Loucy (cell line): ENCODE results near the gene S100A12.

Source experiments
- H2AFZ ChIP-seq: fragments of 200-600 bp; sonication (generic); 2 replicates; pipeline ENCODE4 v1.6.0; 2016; ENCODE audit warnings: antibody characterized with exemption, mild to moderate bottlenecking, low read length, moderate library complexity
- H3F3A ChIP-seq: fragments of 200-600 bp; 2 replicates; pipeline ENCODE4 v1.6.0; 2016; ENCODE audit warnings: antibody characterized with exemption, low read depth, mild to moderate bottlenecking
- H3K27me3 ChIP-seq: fragments of 200-600 bp; sonication (generic); 2 replicates; pipeline ENCODE4 v1.6.1; 2014; ENCODE audit warnings: low read length, mild to moderate bottlenecking; ENCODE audit not compliant: insufficient read depth, poor library complexity, severe bottlenecking
- H3K36me3 ChIP-seq: fragments of 200-600 bp; sonication (generic); 2 replicates; pipeline ENCODE4 v1.6.1; 2016; ENCODE audit warnings: low read length; ENCODE audit not compliant: insufficient read depth
- H3K4me1 ChIP-seq: fragments of 200-600 bp; sonication (generic); 2 replicates; pipeline ENCODE4 v1.5.1; 2014; ENCODE audit warnings: low read length, mild to moderate bottlenecking; ENCODE audit not compliant: insufficient read depth, poor library complexity, severe bottlenecking
- H3K4me2 ChIP-seq: fragments of 200-600 bp; sonication (generic); 2 replicates; pipeline ENCODE4 v1.6.0; 2014; ENCODE audit warnings: antibody characterized with exemption, low read length, low read depth, mild to moderate bottlenecking; ENCODE audit not compliant: poor library complexity, severe bottlenecking
- H3K4me3 ChIP-seq: fragments of 200-600 bp; sonication (generic); 2 replicates; pipeline ENCODE4 v1.5.1; 2014; ENCODE audit warnings: low read length, mild to moderate bottlenecking, mixed read lengths; ENCODE audit not compliant: poor library complexity, severe bottlenecking
- H3K79me2 ChIP-seq: fragments of 200-600 bp; sonication (generic); 2 replicates; pipeline ENCODE4 v1.6.1; 2014; ENCODE audit warnings: low read length; ENCODE audit not compliant: insufficient read depth
- H3K9ac ChIP-seq: fragments of 200-600 bp; sonication (generic); 2 replicates; pipeline ENCODE4 v1.6.0; 2014; ENCODE audit warnings: mild to moderate bottlenecking, low read depth, low read length, moderate library complexity; ENCODE audit not compliant: poor library complexity, severe bottlenecking
- H3K9me2 ChIP-seq: fragments of 200-600 bp; sonication (generic); replicated peaks from 2 replicates; pipeline ENCODE4 v1.6.1; 2016; ENCODE audit warnings: low read depth, low read length, mixed read lengths
- H3K9me3 ChIP-seq: fragments of 200-600 bp; sonication (generic); 2 replicates; pipeline ENCODE4 v1.6.1; 2014; ENCODE audit warnings: mild to moderate bottlenecking, antibody characterized with exemption, low read length, low read depth; ENCODE audit not compliant: insufficient read depth
- H4K20me1 ChIP-seq: fragments of 200-600 bp; sonication (generic); 2 replicates; pipeline ENCODE4 v1.6.0; 2014; ENCODE audit warnings: antibody characterized with exemption, low read length, mild to moderate bottlenecking; ENCODE audit not compliant: insufficient read depth, poor library complexity, severe bottlenecking
- CTCF ChIP-seq: fragments of 200-600 bp; sonication (generic); conservative IDR thresholded peaks from 2 replicates; pipeline ENCODE4 v1.5.1; 2014; ENCODE audit warnings: mild to moderate bottlenecking, antibody characterized with exemption, low read length
- EZH2phosphoT487 ChIP-seq: fragments of 200-600 bp; IDR thresholded peaks from 2 replicates; pipeline ENCODE4 v1.6.1; 2018; ENCODE audit warnings: antibody characterized with exemption, mild to moderate bottlenecking, moderate library complexity, borderline replicate concordance

The S100A12 gene

DNA sequence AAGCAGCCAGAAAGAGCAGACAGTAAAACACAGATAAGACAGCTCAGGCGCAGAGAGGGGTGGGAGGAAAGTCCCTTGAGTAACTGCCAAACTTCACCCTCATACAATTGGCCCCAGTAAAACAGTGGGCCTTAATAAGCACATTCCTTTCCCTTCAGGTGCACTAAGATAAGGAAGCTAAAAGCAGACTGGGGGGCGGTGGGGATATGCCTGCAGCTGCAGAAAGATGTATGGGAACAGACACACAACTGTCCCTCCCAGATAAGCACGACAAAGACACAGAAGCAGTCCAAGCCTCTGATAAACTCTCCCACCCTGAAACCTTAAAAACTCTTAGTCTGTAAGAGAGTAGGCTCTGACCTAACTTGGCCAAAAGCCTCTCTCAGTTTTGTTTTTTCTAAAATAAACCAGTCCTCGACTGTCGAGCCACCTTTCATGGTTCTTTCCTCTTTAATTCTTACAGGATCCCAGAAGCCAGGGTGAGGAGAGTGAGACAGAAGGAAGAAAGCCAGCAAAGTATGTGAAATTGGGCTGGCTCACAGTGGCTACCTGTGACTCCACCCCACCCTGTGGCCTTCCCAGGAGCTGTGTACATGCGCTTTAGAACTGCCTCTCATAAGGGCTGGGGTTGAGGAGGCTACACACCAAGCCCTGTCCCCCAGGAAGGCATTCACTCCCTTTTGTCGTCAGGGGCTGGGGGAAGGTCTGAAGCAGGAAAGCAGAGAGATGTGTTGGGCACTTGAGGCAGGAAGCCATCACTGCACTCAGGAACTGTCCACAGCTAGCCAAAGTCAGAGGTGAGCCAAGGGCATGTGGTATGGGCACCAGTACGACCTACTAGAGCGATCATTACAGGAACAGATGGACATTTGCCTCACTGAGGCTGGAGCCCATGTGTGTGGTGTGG lies 31.4 kb downstream of the S100A12 start:
- peak overlapping the region; percentile 60 for H3K9ac ChIP-seq
- no peaks in the 10 kb centered on the region for H3K27me3 ChIP-seq
- H3K4me1 ChIP-seq, result peaks cover 76% of the 10 kb centered on the region
- no peaks in the 10 kb centered on the region for H3K79me2 ChIP-seq
- H3K4me2 ChIP-seq, result peak overlapping the region; percentile 70
- no peak for TF ChIP-seq EZH2phosphoT487
- TF ChIP-seq CTCF, result no peak
- H3K9me3 ChIP-seq, result no peaks in the 10 kb centered on the region
- H3F3A ChIP-seq, result no peaks in the 10 kb centered on the region
- H4K20me1 ChIP-seq, result no peaks in the 10 kb centered on the region
- peak overlapping the region; percentile 49 for H3K4me3 ChIP-seq
- H3K9me2 ChIP-seq, result no peaks in the 10 kb centered on the region
- no peaks in the 10 kb centered on the region for H3K36me3 ChIP-seq
- no peak overlapping the region for H2AFZ ChIP-seq

GRCh38 chr1:153343040-153343681 lies 32.3 kb downstream of the S100A12 start:
- Histone ChIP-seq H3K27me3 (no peaks in the 10 kb centered on the region), H3K4me3 (peak overlapping the region; percentile 25), H3K79me2 (no peaks in the 10 kb centered on the region), H3K9me3 (no peaks in the 10 kb centered on the region), H4K20me1 (no peaks in the 10 kb centered on the region), H3K36me3 (no peaks in the 10 kb centered on the region), H3K9me2 (no peaks in the 10 kb centered on the region), H3K4me1 (peaks cover 75% of the 10 kb centered on the region), H2AFZ (no peak overlapping the region), H3K4me2 (peak overlapping the region; percentile 70), H3K9ac (peak overlapping the region; percentile 33), H3F3A (no peaks in the 10 kb centered on the region)
- TF ChIP-seq CTCF, result no peak
- TF ChIP-seq EZH2phosphoT487, result no peak

- no peaks in the 10 kb centered on the region for H4K20me1 ChIP-seq
- H3F3A ChIP-seq, result no peaks in the 10 kb centered on the region
- H3K4me1 ChIP-seq, result peaks cover 73% of the 10 kb centered on the region
- H3K36me3 ChIP-seq, result no peaks in the 10 kb centered on the region
- no peak for TF ChIP-seq EZH2phosphoT487
- no peak for TF ChIP-seq CTCF
- no peak overlapping the region for H2AFZ ChIP-seq
- H3K4me3 ChIP-seq, result no peak overlapping the region
- no peaks in the 10 kb centered on the region for H3K79me2 ChIP-seq
- no peaks in the 10 kb centered on the region for H3K27me3 ChIP-seq
- H3K4me2 ChIP-seq, result no peak overlapping the region
- no peaks in the 10 kb centered on the region for H3K9me3 ChIP-seq
- no peak overlapping the region for H3K9ac ChIP-seq
- no peaks in the 10 kb centered on the region for H3K9me2 ChIP-seq
Measured at GRCh38 chr1:153342178-153342577, 33.2 kb downstream of the S100A12 start.
